Mucosa of descending colon (tissue), 3 donors: ENCODE data around the gene SLC39A7. TPM values are rescaled to one million over a fixed set of nuclear protein-coding genes. Genes with fewer than 3 reads are reported as not detected.

Source experiments
- ATAC-seq: fragments of 200-7000 bp; cut with Tn5 transposase; one replicate; pipeline ENCODE4 v1.9.1; 2020; ENCODE audit warnings: mild to moderate bottlenecking, moderate library complexity
- DNase-seq, 3 donors: peaks; one replicate each; pipeline ENCODE4 v3.0.0-alpha.2; 2020
- H3K36me3 ChIP-seq: fragments of 200-600 bp; one replicate; pipeline ENCODE4 v1.8.0; 2021; ENCODE audit warnings: low read depth, mild to moderate bottlenecking
- H3K4me1 ChIP-seq: fragments of 200-600 bp; one replicate; pipeline ENCODE4 v1.8.0; 2021; ENCODE audit warnings: low read depth, mild to moderate bottlenecking
- H3K4me3 ChIP-seq: fragments of 200-600 bp; one replicate; pipeline ENCODE4 v1.8.0; 2021; ENCODE audit warnings: mild to moderate bottlenecking
- H3K9me3 ChIP-seq: fragments of 200-600 bp; one replicate; pipeline ENCODE4 v1.8.0; 2021; ENCODE audit warnings: mild to moderate bottlenecking
- intact Hi-C, 2 donors: fragments of 100-400 bp; cut with DNase I in 1 of 2; cut with micrococcal nuclease in 1 of 2; formaldehyde crosslinking; loops; one replicate each; pipeline versions ENCODE4 v1.11.0 to v1.11.1; 2022; cut with DNase I, micrococcal nuclease
- total RNA-seq, 3 donors: library from RNA; stranded (reverse); fragmentation: NEBNext Ultra II Directional in 2 of 3; extraction: Animal tissue kit (Norgen Biotek cat#: 25700) in 2 of 3; gene quantifications; one replicate each; pipeline versions ENCODE4 v1.2.1 to v1.2.4, GENCODE V29; 2021 to 2023
- TF ChIP-seq, protein P1 (sequence below): fragments of 200-600 bp; IDR thresholded peaks from one replicate; pipeline ENCODE4 v1.8.0; 2022; ENCODE audit warnings: antibody characterized with exemption, mild to moderate bottlenecking
- donor health status: DM: no; HTN: no; CAD: no; lungs with moderate emphysema.
- donor health status: DM: no; HTN: no; CAD: no.
- donor health status: DM: no; HTN: yes; CAD: no.

The SLC39A7 gene
- total RNA-seq, 3 donors from 2014 or later, result 96.9 to 159 (median 106) TPM

- TF ChIP-seq, protein P1, sequence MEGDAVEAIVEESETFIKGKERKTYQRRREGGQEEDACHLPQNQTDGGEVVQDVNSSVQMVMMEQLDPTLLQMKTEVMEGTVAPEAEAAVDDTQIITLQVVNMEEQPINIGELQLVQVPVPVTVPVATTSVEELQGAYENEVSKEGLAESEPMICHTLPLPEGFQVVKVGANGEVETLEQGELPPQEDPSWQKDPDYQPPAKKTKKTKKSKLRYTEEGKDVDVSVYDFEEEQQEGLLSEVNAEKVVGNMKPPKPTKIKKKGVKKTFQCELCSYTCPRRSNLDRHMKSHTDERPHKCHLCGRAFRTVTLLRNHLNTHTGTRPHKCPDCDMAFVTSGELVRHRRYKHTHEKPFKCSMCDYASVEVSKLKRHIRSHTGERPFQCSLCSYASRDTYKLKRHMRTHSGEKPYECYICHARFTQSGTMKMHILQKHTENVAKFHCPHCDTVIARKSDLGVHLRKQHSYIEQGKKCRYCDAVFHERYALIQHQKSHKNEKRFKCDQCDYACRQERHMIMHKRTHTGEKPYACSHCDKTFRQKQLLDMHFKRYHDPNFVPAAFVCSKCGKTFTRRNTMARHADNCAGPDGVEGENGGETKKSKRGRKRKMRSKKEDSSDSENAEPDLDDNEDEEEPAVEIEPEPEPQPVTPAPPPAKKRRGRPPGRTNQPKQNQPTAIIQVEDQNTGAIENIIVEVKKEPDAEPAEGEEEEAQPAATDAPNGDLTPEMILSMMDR, result no peak
- DNase-seq, result no peak
- Histone ChIP-seq H3K9me3 (no peaks in the 10 kb centered on the region), H3K4me3 (no peak overlapping the region), H3K36me3 (no peaks in the 10 kb centered on the region), H3K4me1 (peaks cover 15% of the 10 kb centered on the region)
- intact Hi-C loops, result no loop called here
- ATAC-seq, result no peak
These were observed 12.1 kb downstream of the SLC39A7 start for GRCh38 chr6:33212857-33213165.

GRCh38 chr6:33213166-33213988, 12.7 kb downstream of the SLC39A7 start:
- TF ChIP-seq, protein P1, result no peak
- DNase-seq (peak in 1 of 3 donors; percentile 55), ATAC-seq (peak; percentile 36)
- Histone ChIP-seq H3K9me3 (no peaks in the 10 kb centered on the region), H3K4me1 (peaks cover 15% of the 10 kb centered on the region), H3K4me3 (no peak overlapping the region), H3K36me3 (no peaks in the 10 kb centered on the region)
- intact Hi-C loops, result no loop called here

DNA sequence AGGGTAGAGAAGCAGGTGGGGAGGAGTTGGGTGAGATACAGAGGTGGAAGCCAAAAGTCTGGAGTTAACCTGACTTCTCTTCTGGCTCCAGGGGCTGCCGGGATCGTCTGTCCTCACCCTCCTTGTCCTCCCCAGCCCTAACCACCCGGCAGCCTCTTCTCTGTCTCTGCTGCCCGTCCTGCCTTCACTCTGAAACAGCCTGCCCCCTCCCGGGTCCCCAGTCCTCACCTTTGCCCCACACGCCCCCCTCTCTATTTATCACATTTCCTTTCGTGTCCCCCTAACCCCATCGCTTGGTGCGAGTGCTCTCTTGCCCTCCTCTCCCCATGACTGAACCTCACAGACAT, 13.3 kb downstream of the SLC39A7 start:
- Histone ChIP-seq H3K4me3 (no peak overlapping the region), H3K36me3 (no peaks in the 10 kb centered on the region), H3K9me3 (no peaks in the 10 kb centered on the region), H3K4me1 (peaks cover 12% of the 10 kb centered on the region)
- intact Hi-C loops, result no loop called here
- no peak for DNase-seq
- TF ChIP-seq, protein P1, result no peak
- no peak for ATAC-seq

- no peaks in the 10 kb centered on the region for H3K9me3 ChIP-seq
- TF ChIP-seq, protein P1, result no peak
- H3K36me3 ChIP-seq, result no peaks in the 10 kb centered on the region
- intact Hi-C loops, result no loop called here
- peaks cover 9% of the 10 kb centered on the region for H3K4me1 ChIP-seq
- no peak overlapping the region for H3K4me3 ChIP-seq
- no peak for DNase-seq
- ATAC-seq, result no peak
These were observed 14.8 kb downstream of the SLC39A7 start for GRCh38 chr6:33215271-33216116.

GRCh38 chr6:33216117-33216649, 15.5 kb downstream of the SLC39A7 start:
- no peaks in the 10 kb centered on the region for H3K9me3 ChIP-seq
- H3K36me3 ChIP-seq, result no peaks in the 10 kb centered on the region
- TF ChIP-seq, protein P1, result no peak
- no peak overlapping the region for H3K4me3 ChIP-seq
- H3K4me1 ChIP-seq, result peaks cover 9% of the 10 kb centered on the region
- ATAC-seq, result no peak
- DNase-seq, result no peak
- intact Hi-C loops, result no loop called here
